ENCODE data around the gene SLC29A4. TPM values are rescaled to one million over a fixed set of nuclear protein-coding genes. Genes with fewer than 3 reads are reported as not detected.

The SLC29A4 gene
- total RNA-seq, 1 donor = 1.1 TPM

- H3K36me3 ChIP-seq (ENCODE audit: insufficient read depth, low read length) = peaks cover 48% of the 10 kb centered on the region
Observed at GRCh38 chr7:5349005-5349380, 66.2 kb downstream of the SLC29A4 start.

GRCh38 chr7:5349437-5350173, 66.9 kb downstream of the SLC29A4 start:
- peaks cover 82% of the 10 kb centered on the region for H3K79me2 ChIP-seq (ENCODE audit: insufficient read depth, low read length)
- H3K4me3 ChIP-seq (ENCODE audit: insufficient read depth, low read length) = no peak overlapping the region
- H4K20me1 ChIP-seq (ENCODE audit: insufficient read depth, low read length) = peaks cover 47% of the 10 kb centered on the region
- H3K4me2 ChIP-seq (ENCODE audit: insufficient read depth, low read length) = no peak overlapping the region
- no peaks in the 10 kb centered on the region for H3K9me3 ChIP-seq (ENCODE audit: low read depth, low read length)
- no peak for TF ChIP-seq CTCF (IDR thresholded peaks at IDR 0.05; ENCODE audit: extremely low read depth, low read depth, low read length)
- DNase-seq (ENCODE audit: insufficient read length, low spot score, missing footprints) = peak; percentile 76
- H3K27me3 ChIP-seq (ENCODE audit: insufficient read depth, low read length) = no peaks in the 10 kb centered on the region
- peaks cover 2% of the 10 kb centered on the region for H3K4me1 ChIP-seq (ENCODE audit: insufficient read depth, low read length)
- H3K27ac ChIP-seq (ENCODE audit: low read depth, low read length) = no peak overlapping the region
- H3K36me3 ChIP-seq (ENCODE audit: insufficient read depth, low read length) = peaks cover 42% of the 10 kb centered on the region
- H2AFZ ChIP-seq (ENCODE audit: low read length) = no peak overlapping the region

More at GRCh38 chr7:5349005-5349380, 66.2 kb downstream of the SLC29A4 start:
- Histone ChIP-seq H3K79me2 (ENCODE audit: insufficient read depth, low read length) (peaks cover 81% of the 10 kb centered on the region), H3K4me2 (ENCODE audit: insufficient read depth, low read length) (no peak overlapping the region), H3K27me3 (ENCODE audit: insufficient read depth, low read length) (no peaks in the 10 kb centered on the region), H3K27ac (ENCODE audit: low read depth, low read length) (no peak overlapping the region), H4K20me1 (ENCODE audit: insufficient read depth, low read length) (peaks cover 48% of the 10 kb centered on the region), H3K9me3 (ENCODE audit: low read depth, low read length) (no peaks in the 10 kb centered on the region), H3K4me1 (ENCODE audit: insufficient read depth, low read length) (no peaks in the 10 kb centered on the region), H2AFZ (ENCODE audit: low read length) (no peak overlapping the region), H3K4me3 (ENCODE audit: insufficient read depth, low read length) (no peak overlapping the region)
- no peak for TF ChIP-seq CTCF (IDR thresholded peaks at IDR 0.05; ENCODE audit: extremely low read depth, low read depth, low read length)
- peak; percentile 44 for DNase-seq (ENCODE audit: insufficient read length, low spot score, missing footprints)

- H3K27me3 ChIP-seq (ENCODE audit: insufficient read depth, low read length) = no peaks in the 10 kb centered on the region
- H3K4me3 ChIP-seq (ENCODE audit: insufficient read depth, low read length) = no peak overlapping the region
- H3K4me1 ChIP-seq (ENCODE audit: insufficient read depth, low read length) = peaks cover 7% of the 10 kb centered on the region
- TF ChIP-seq CTCF (IDR thresholded peaks at IDR 0.05; ENCODE audit: extremely low read depth, low read depth, low read length) = no peak
- H3K27ac ChIP-seq (ENCODE audit: low read depth, low read length) = no peak overlapping the region
- no peaks in the 10 kb centered on the region for H3K9me3 ChIP-seq (ENCODE audit: low read depth, low read length)
- peak; percentile 48 for DNase-seq (ENCODE audit: insufficient read length, low spot score, missing footprints)
- H3K79me2 ChIP-seq (ENCODE audit: insufficient read depth, low read length) = peaks cover 83% of the 10 kb centered on the region
- peaks cover 48% of the 10 kb centered on the region for H4K20me1 ChIP-seq (ENCODE audit: insufficient read depth, low read length)
- no peak overlapping the region for H3K4me2 ChIP-seq (ENCODE audit: insufficient read depth, low read length)
- peaks cover 37% of the 10 kb centered on the region for H3K36me3 ChIP-seq (ENCODE audit: insufficient read depth, low read length)
- no peak overlapping the region for H2AFZ ChIP-seq (ENCODE audit: low read length)
Observed at GRCh38 chr7:5350174-5350463, 67.4 kb downstream of the SLC29A4 start.

GRCh38 chr7:5350600-5351385, 68.0 kb downstream of the SLC29A4 start:
- Histone ChIP-seq H3K4me3 (ENCODE audit: insufficient read depth, low read length) (no peak overlapping the region), H3K9me3 (ENCODE audit: low read depth, low read length) (no peaks in the 10 kb centered on the region), H3K27ac (ENCODE audit: low read depth, low read length) (no peak overlapping the region), H3K79me2 (ENCODE audit: insufficient read depth, low read length) (peaks cover 86% of the 10 kb centered on the region), H3K36me3 (ENCODE audit: insufficient read depth, low read length) (peaks cover 36% of the 10 kb centered on the region), H3K4me2 (ENCODE audit: insufficient read depth, low read length) (no peak overlapping the region), H2AFZ (ENCODE audit: low read length) (no peak overlapping the region), H3K27me3 (ENCODE audit: insufficient read depth, low read length) (no peaks in the 10 kb centered on the region), H3K4me1 (ENCODE audit: insufficient read depth, low read length) (peaks cover 7% of the 10 kb centered on the region), H4K20me1 (ENCODE audit: insufficient read depth, low read length) (peaks cover 55% of the 10 kb centered on the region)
- DNase-seq (ENCODE audit: insufficient read length, low spot score, missing footprints) = peak; percentile 55
- no peak for TF ChIP-seq CTCF (IDR thresholded peaks at IDR 0.05; ENCODE audit: extremely low read depth, low read depth, low read length)

Data from osteoblast (primary cell).